Keratinocyte (primary cell): ENCODE results near the gene LTBP2.

ENCODE experiments used
- EZH2 ChIP-seq: IDR thresholded peaks from one replicate; pipeline ENCODE4 v1.6.1; 2012; ENCODE audit warnings: inconsistent platforms, mild to moderate bottlenecking, low read length, moderate library complexity
- TF ChIP-seq, protein P1 (sequence below), 3 experiments: IDR thresholded peaks in 1 of 3; conservative IDR thresholded peaks in 1 of 3; optimal IDR thresholded peaks in 1 of 3; 2 replicates in 2 of 3; 3 replicates in 1 of 3; pipeline versions ENCODE3 to v1.5.1; 2011; ENCODE audit warnings: low read length in 3 of 3, mild to moderate bottlenecking in 3 of 3, moderate library complexity in 2 of 3, control low read depth in 1 of 3, inconsistent platforms in 1 of 3; ENCODE audit not compliant: insufficient read depth in 2 of 3; ENCODE audit errors: extremely low read depth in 1 of 3

- TF ChIP-seq EZH2: no peak
- TF ChIP-seq, protein P1, sequence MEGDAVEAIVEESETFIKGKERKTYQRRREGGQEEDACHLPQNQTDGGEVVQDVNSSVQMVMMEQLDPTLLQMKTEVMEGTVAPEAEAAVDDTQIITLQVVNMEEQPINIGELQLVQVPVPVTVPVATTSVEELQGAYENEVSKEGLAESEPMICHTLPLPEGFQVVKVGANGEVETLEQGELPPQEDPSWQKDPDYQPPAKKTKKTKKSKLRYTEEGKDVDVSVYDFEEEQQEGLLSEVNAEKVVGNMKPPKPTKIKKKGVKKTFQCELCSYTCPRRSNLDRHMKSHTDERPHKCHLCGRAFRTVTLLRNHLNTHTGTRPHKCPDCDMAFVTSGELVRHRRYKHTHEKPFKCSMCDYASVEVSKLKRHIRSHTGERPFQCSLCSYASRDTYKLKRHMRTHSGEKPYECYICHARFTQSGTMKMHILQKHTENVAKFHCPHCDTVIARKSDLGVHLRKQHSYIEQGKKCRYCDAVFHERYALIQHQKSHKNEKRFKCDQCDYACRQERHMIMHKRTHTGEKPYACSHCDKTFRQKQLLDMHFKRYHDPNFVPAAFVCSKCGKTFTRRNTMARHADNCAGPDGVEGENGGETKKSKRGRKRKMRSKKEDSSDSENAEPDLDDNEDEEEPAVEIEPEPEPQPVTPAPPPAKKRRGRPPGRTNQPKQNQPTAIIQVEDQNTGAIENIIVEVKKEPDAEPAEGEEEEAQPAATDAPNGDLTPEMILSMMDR (optimal IDR thresholded peaks at IDR 0.05 in 1 of 3, IDR thresholded peaks at IDR 0.05 in 1 of 3, conservative IDR thresholded peaks at IDR 0.05 in 1 of 3; ENCODE audit: extremely low read depth in 1 of 3, insufficient read depth in 2 of 3, low read length in 3 of 3): no peak
These were observed 59.4 kb downstream of the LTBP2 start for GRCh38 chr14:74552623-74553022.
